GM21825 (cell line): ENCODE data around the gene HYAL3.

ENCODE experiments used
- ATAC-seq: cut with Tn5 transposase; IDR thresholded peaks from one replicate; pipeline ENCODE4 v1.9.1; 2021; ENCODE audit warnings: mild to moderate bottlenecking, moderate library complexity; ENCODE audit not compliant: unreplicated experiment

The HYAL3 gene

GRCh38 chr3:50330330-50330729, 31.1 kb upstream of the HYAL3 start:
- no peak for ATAC-seq

GRCh38 chr3:50327943-50328691, 28.9 kb upstream of the HYAL3 start, which contains the start of gene TUSC2:
Gene TUSC2, minus strand, starts transcription at chr3:50328223. Its CDS starts 124 bp downstream, at chr3:50328099.
- ATAC-seq = peak; percentile 82

- no peak for ATAC-seq
Measured at GRCh38 chr3:50327129-50327528, 27.9 kb upstream of the HYAL3 start.

GRCh38 chr3:50326182-50326541, 27.0 kb upstream of the HYAL3 start:
- no peak for ATAC-seq

- no peak for ATAC-seq
Measured at GRCh38 chr3:50325497-50326181, 26.4 kb upstream of the HYAL3 start.

GRCh38 chr3:50325113-50325480, 25.9 kb upstream of the HYAL3 start:
- ATAC-seq = no peak

- ATAC-seq = no peak
Measured at GRCh38 chr3:50324351-50325112, 25.3 kb upstream of the HYAL3 start.

- no peak for ATAC-seq
Measured at GRCh38 chr3:50323614-50324199, 24.5 kb upstream of the HYAL3 start.

- no peak for ATAC-seq
Measured at GRCh38 chr3:50323092-50323600, 23.9 kb upstream of the HYAL3 start.

GRCh38 chr3:50322386-50323091, 23.3 kb upstream of the HYAL3 start, which contains the start of gene HYAL2:
Gene HYAL2, minus strand, starts transcription at chr3:50322745. Its CDS starts 2,256 bp downstream, at chr3:50320489.
- no peak for ATAC-seq

GRCh38 chr3:50322115-50322385, 22.8 kb upstream of the HYAL3 start:
- no peak for ATAC-seq

GRCh38 chr3:50321336-50322114, 22.3 kb upstream of the HYAL3 start:
- peak; percentile 71 for ATAC-seq

- peak; percentile 34 for ATAC-seq
Measured at GRCh38 chr3:50320853-50321335, 21.7 kb upstream of the HYAL3 start.

- ATAC-seq = no peak
Measured at GRCh38 chr3:50319894-50320625, 20.9 kb upstream of the HYAL3 start.

- ATAC-seq = no peak
Measured at GRCh38 chr3:50319181-50319893, 20.1 kb upstream of the HYAL3 start.

GRCh38 chr3:50318615-50319014, 19.4 kb upstream of the HYAL3 start:
- ATAC-seq = no peak

GRCh38 chr3:50318163-50318562, 19.0 kb upstream of the HYAL3 start:
- no peak for ATAC-seq

- ATAC-seq = no peak
Measured at GRCh38 chr3:50317300-50317699, 18.1 kb upstream of the HYAL3 start.
